ENCODE measurements around the gene ACSS1. TPM values are rescaled to one million over a fixed set of nuclear protein-coding genes. Genes with fewer than 3 reads are reported as not detected.

Gene ACSS1
- polyA plus RNA-seq, 2 of the 4 experiments (the other 2 are of a cell fraction): 7.2 to 7.6 TPM

DNA sequence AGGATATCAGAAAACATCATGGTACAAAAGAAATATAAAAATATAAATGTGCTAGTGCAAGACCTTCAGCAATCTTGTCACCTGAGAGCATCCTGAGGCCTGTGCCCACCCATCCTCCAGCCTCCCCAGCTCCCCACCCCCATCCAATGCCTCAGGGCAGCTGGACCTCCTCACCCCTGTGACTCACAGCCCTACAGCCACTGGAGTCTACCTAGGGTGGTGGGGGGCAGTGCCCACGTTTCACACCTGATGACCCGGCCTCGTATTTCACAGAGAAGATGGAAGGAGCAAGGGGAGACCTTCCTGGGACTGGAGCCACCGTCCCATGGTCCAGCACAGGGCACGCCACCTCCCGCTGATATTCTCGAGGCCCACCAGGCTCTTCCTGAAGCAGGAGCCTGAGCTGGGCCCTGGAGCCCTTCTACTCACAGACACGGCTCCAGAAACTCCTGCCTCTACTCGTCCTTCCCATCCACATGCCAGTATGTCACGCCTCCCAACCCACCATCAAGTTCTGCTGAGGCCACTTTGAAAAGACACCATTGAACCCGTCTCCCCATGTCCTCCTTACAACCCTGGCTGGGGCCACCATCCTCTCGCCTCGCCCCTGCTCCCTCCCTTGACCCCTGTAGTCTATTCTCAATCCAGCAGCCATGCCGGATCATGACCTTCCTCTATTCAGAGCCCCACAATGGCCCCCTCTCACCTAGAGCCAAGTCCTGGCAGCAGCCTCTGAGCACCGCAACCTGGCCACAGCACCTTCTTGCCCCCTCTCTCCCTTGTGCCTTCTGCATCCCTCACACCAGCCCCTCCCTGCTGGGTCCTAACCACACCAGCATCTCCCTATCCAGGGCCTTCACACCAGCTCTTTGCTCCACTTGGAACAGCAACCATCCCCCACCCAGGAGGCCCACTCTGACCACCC is 78.6 kb downstream of the ACSS1 start:
- Histone ChIP-seq H3K4me3 (no peak overlapping the region), H3K27ac (no peak overlapping the region), H3K4me1 (no peaks in the 10 kb centered on the region), H3K4me2 (no peak overlapping the region), H3K9me3 (peaks cover 26% of the 10 kb centered on the region)
- WGBS (ENCODE audit: missing lambda C conversion rate): 94% methylated on average over 15 of the region's 15 CpGs
- FAIRE-seq: no peak
- DNase-seq (ENCODE audit: low read depth in 1 of 2, low spot score in 1 of 2): no peak
- no peak for TF ChIP-seq PHF8 (IDR thresholded peaks at IDR 0.05; ENCODE audit: borderline replicate concordance, low read depth)
- TF ChIP-seq, protein P1, sequence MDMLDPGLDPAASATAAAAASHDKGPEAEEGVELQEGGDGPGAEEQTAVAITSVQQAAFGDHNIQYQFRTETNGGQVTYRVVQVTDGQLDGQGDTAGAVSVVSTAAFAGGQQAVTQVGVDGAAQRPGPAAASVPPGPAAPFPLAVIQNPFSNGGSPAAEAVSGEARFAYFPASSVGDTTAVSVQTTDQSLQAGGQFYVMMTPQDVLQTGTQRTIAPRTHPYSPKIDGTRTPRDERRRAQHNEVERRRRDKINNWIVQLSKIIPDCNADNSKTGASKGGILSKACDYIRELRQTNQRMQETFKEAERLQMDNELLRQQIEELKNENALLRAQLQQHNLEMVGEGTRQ (IDR thresholded peaks at IDR 0.05): no peak
- no peak for TF ChIP-seq JUN (IDR thresholded peaks at IDR 0.05)
- TF ChIP-seq HDAC2 (IDR thresholded peaks at IDR 0.05): no peak
- TF ChIP-seq ZFP36 (IDR thresholded peaks at IDR 0.05; ENCODE audit: borderline replicate concordance, partially characterized antibody): no peak
- no peak for TF ChIP-seq CBX8 (IDR thresholded peaks at IDR 0.05)
- TF ChIP-seq, protein P2, sequence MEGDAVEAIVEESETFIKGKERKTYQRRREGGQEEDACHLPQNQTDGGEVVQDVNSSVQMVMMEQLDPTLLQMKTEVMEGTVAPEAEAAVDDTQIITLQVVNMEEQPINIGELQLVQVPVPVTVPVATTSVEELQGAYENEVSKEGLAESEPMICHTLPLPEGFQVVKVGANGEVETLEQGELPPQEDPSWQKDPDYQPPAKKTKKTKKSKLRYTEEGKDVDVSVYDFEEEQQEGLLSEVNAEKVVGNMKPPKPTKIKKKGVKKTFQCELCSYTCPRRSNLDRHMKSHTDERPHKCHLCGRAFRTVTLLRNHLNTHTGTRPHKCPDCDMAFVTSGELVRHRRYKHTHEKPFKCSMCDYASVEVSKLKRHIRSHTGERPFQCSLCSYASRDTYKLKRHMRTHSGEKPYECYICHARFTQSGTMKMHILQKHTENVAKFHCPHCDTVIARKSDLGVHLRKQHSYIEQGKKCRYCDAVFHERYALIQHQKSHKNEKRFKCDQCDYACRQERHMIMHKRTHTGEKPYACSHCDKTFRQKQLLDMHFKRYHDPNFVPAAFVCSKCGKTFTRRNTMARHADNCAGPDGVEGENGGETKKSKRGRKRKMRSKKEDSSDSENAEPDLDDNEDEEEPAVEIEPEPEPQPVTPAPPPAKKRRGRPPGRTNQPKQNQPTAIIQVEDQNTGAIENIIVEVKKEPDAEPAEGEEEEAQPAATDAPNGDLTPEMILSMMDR (IDR thresholded peaks at IDR 0.05): no peak
- TF ChIP-seq NFE2L2 (conservative IDR thresholded peaks at IDR 0.05; ENCODE audit: low read length): no peak
- TF ChIP-seq, protein P3, sequence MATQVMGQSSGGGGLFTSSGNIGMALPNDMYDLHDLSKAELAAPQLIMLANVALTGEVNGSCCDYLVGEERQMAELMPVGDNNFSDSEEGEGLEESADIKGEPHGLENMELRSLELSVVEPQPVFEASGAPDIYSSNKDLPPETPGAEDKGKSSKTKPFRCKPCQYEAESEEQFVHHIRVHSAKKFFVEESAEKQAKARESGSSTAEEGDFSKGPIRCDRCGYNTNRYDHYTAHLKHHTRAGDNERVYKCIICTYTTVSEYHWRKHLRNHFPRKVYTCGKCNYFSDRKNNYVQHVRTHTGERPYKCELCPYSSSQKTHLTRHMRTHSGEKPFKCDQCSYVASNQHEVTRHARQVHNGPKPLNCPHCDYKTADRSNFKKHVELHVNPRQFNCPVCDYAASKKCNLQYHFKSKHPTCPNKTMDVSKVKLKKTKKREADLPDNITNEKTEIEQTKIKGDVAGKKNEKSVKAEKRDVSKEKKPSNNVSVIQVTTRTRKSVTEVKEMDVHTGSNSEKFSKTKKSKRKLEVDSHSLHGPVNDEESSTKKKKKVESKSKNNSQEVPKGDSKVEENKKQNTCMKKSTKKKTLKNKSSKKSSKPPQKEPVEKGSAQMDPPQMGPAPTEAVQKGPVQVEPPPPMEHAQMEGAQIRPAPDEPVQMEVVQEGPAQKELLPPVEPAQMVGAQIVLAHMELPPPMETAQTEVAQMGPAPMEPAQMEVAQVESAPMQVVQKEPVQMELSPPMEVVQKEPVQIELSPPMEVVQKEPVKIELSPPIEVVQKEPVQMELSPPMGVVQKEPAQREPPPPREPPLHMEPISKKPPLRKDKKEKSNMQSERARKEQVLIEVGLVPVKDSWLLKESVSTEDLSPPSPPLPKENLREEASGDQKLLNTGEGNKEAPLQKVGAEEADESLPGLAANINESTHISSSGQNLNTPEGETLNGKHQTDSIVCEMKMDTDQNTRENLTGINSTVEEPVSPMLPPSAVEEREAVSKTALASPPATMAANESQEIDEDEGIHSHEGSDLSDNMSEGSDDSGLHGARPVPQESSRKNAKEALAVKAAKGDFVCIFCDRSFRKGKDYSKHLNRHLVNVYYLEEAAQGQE (IDR thresholded peaks at IDR 0.05): no peak
- no peak for TF ChIP-seq GATA3 (IDR thresholded peaks at IDR 0.05; ENCODE audit: borderline replicate concordance)
- TF ChIP-seq TP53 (CRISPR knock-in tag; IDR thresholded peaks at IDR 0.05): no peak
- TF ChIP-seq MAZ (IDR thresholded peaks at IDR 0.05; ENCODE audit: borderline replicate concordance, low read depth, low read length): no peak
- CTCF ChIA-PET: interaction anchor here (1.4 kb wide), 1 partner anchor 9 kb away, joined by 5 read pairs; no protein-coding TSS in a partner anchor
- POLR2A ChIA-PET: no interaction called here
- no peak; a peak in 1 of 6 replicates for ATAC-seq

DNA sequence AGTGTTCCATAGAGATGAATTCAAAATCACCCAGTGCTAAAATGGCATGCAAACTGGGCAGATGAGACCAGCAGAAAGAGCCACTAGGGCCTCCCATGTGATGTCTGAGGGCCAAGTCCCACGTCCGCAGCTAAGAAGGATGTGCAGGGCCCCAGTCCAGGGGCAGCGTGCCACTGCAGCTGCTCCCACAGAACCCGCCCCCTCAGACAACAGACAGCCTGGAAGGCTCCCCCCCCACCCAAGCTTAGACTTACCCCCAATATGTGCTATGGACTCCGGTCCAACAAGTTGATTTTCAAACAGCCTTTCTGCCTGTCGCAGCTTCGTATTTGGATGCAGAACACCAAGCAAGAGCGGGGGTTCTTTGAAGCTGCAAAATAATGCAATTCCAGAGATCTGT is 79.4 kb downstream of the ACSS1 start:
- Histone ChIP-seq H3K9me3 (peaks cover 26% of the 10 kb centered on the region), H3K4me1 (no peaks in the 10 kb centered on the region), H3K4me2 (no peak overlapping the region), H3K4me3 (no peak overlapping the region), H3K27ac (no peak overlapping the region)
- WGBS (ENCODE audit: missing lambda C conversion rate): 93% methylated on average over 8 of the region's 8 CpGs
- ATAC-seq: no peak
- no peak for DNase-seq (ENCODE audit: low read depth in 1 of 2, low spot score in 1 of 2)
- CTCF ChIA-PET: interaction anchor here (1.2 to 1.4 kb wide), 3 partner anchors 12 to 200 kb away, joined by 3 to 9 read pairs (median 3); no protein-coding TSS in a partner anchor
- TF ChIP-seq, protein P4, sequence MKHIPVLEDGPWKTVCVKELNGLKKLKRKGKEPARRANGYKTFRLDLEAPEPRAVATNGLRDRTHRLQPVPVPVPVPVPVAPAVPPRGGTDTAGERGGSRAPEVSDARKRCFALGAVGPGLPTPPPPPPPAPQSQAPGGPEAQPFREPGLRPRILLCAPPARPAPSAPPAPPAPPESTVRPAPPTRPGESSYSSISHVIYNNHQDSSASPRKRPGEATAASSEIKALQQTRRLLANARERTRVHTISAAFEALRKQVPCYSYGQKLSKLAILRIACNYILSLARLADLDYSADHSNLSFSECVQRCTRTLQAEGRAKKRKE (CRISPR knock-in tag; IDR thresholded peaks at IDR 0.05; ENCODE audit: low read depth): no peak
- TF ChIP-seq HDAC2 (IDR thresholded peaks at IDR 0.05) (no peak), HOXB13 (CRISPR knock-in tag; IDR thresholded peaks at IDR 0.05; ENCODE audit: low read depth) (no peak), FOSB (CRISPR knock-in tag; IDR thresholded peaks at IDR 0.05) (no peak), ZC3H11A (IDR thresholded peaks at IDR 0.05) (no peak), MAFK (IDR thresholded peaks at IDR 0.05; ENCODE audit: partially characterized antibody) (no peak), ZNF302 (CRISPR knock-in tag; IDR thresholded peaks at IDR 0.05) (no peak), JUN (IDR thresholded peaks at IDR 0.05) (no peak), RCOR1 (IDR thresholded peaks at IDR 0.05; ENCODE audit: low read depth, low read length) (no peak)
- TF ChIP-seq, protein P5, sequence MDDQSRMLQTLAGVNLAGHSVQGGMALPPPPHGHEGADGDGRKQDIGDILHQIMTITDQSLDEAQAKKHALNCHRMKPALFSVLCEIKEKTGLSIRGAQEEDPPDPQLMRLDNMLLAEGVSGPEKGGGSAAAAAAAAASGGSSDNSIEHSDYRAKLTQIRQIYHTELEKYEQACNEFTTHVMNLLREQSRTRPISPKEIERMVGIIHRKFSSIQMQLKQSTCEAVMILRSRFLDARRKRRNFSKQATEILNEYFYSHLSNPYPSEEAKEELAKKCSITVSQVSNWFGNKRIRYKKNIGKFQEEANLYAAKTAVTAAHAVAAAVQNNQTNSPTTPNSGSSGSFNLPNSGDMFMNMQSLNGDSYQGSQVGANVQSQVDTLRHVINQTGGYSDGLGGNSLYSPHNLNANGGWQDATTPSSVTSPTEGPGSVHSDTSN (IDR thresholded peaks at IDR 0.05): no peak
- POLR2A ChIA-PET: no interaction called here
- no peak for FAIRE-seq

All from A549 (cell line).